ENCODE results near the gene PRAME. TPM values are rescaled to one million over a fixed set of nuclear protein-coding genes. Genes with fewer than 3 reads are reported as not detected.

Gene PRAME
- total and polyA plus RNA-seq, 2 of the 13 experiments (the other 11 are each of a cell fraction or from before 2014, with no cell fraction given), result 0.11 to 0.83 TPM

DNA sequence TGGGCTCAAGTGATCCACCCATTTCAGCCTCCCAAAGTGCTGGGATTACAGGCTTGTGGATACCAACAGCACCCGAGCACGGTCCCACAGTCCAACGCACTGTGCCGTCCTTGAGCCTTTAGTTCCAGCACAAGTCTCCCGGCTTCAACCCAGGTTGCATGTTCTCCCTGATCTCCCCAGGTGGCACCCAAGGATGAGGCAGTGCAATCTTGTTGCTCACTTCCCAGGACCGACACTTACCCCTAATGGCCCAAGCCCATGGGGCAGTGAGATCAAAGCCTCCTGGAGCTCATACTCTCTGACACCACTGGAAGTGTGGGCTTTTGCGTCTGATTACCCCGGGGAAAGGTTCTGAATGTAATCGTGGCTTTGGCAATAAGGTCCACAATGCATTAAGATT is 3.5 kb downstream of the PRAME start:
- Histone ChIP-seq H3K4me1 (ENCODE audit: insufficient read depth, low read length) (no peaks in the 10 kb centered on the region; the same call in 1 of the 2 replicates), H3K4me3 (replicated peaks in 1 of 3; ENCODE audit: insufficient read depth in 1 of 3, low read depth in 2 of 3, low read length in 3 of 3) (no peak overlapping the region), H4K20me1 (ENCODE audit: insufficient read depth, low read length) (no peaks in the 10 kb centered on the region), H3K27me3 (ENCODE audit: control insufficient read depth in 1 of 2, insufficient read depth in 2 of 2, low read length in 2 of 2) (peaks cover 0 to 1% of the 10 kb centered on the region in 2 experiments; a peak in 1 of 5 replicates), H3K27ac (ENCODE audit: extremely low read length, insufficient read depth, low read length) (no peak overlapping the region), H3K9ac (ENCODE audit: insufficient read depth, low read depth, low read length) (no peak overlapping the region), H3K79me2 (ENCODE audit: insufficient read depth, low read length) (no peaks in the 10 kb centered on the region), H3K36me3 (replicated peaks in 1 of 2; ENCODE audit: control insufficient read depth in 1 of 2, insufficient read depth in 2 of 2, low read length in 2 of 2) (no peaks in the 10 kb centered on the region), H2AFZ (ENCODE audit: low read length) (no peak overlapping the region), H3K9me3 (ENCODE audit: low read length) (no peaks in the 10 kb centered on the region), H3K4me2 (ENCODE audit: low read depth, low read length) (no peak overlapping the region)
- ATAC-seq, result no peak
- intact Hi-C loops (cut with micrococcal nuclease; ENCODE audit: unreplicated experiment), result no loop called here
- ChIA-PET POLR2A (no interaction called here), CTCF (ENCODE audit: low intra/inter-chr PET ratio, low total read pairs) (no interaction called here)
- FAIRE-seq, result no peak
- no TSS peak for BruUV-seq (replicated peaks)
- 70% methylated on average over 9 of the region's 9 CpGs for WGBS (ENCODE audit: low lambda C conversion rate)
- TF ChIP-seq FOXC1 (CRISPR knock-in tag; IDR thresholded peaks at IDR 0.05; ENCODE audit: borderline replicate concordance), result no peak
- TF ChIP-seq ZNF160 (CRISPR knock-in tag; IDR thresholded peaks at IDR 0.05), result no peak
- TF ChIP-seq, protein P1, sequence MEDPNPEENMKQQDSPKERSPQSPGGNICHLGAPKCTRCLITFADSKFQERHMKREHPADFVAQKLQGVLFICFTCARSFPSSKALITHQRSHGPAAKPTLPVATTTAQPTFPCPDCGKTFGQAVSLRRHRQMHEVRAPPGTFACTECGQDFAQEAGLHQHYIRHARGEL (CRISPR knock-in tag; IDR thresholded peaks at IDR 0.05), result no peak
- TF ChIP-seq ZNF746 (CRISPR knock-in tag; IDR thresholded peaks at IDR 0.05), result no peak
- no peak for TF ChIP-seq ZMYM4 (CRISPR knock-in tag; IDR thresholded peaks at IDR 0.05)
- TF ChIP-seq, protein P2, sequence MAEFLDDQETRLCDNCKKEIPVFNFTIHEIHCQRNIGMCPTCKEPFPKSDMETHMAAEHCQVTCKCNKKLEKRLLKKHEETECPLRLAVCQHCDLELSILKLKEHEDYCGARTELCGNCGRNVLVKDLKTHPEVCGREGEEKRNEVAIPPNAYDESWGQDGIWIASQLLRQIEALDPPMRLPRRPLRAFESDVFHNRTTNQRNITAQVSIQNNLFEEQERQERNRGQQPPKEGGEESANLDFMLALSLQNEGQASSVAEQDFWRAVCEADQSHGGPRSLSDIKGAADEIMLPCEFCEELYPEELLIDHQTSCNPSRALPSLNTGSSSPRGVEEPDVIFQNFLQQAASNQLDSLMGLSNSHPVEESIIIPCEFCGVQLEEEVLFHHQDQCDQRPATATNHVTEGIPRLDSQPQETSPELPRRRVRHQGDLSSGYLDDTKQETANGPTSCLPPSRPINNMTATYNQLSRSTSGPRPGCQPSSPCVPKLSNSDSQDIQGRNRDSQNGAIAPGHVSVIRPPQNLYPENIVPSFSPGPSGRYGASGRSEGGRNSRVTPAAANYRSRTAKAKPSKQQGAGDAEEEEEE (CRISPR knock-in tag; IDR thresholded peaks at IDR 0.05; ENCODE audit: borderline replicate concordance), result no peak
- TF ChIP-seq KLF11 (CRISPR knock-in tag; IDR thresholded peaks at IDR 0.05), result no peak
- no peak for TF ChIP-seq MXD4 (CRISPR knock-in tag; IDR thresholded peaks at IDR 0.05)
- TF ChIP-seq ZNF510 (CRISPR knock-in tag; IDR thresholded peaks at IDR 0.05; ENCODE audit: low read depth), result no peak
- no peak for TF ChIP-seq ZNF253 (CRISPR knock-in tag; IDR thresholded peaks at IDR 0.05; ENCODE audit: borderline replicate concordance)
- TF ChIP-seq RBM22 (optimal IDR thresholded peaks at IDR 0.05; ENCODE audit: low read length), result no peak
- TF ChIP-seq, protein P3, sequence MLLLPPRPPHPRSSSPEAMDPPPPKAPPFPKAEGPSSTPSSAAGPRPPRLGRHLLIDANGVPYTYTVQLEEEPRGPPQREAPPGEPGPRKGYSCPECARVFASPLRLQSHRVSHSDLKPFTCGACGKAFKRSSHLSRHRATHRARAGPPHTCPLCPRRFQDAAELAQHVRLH (CRISPR knock-in tag; IDR thresholded peaks at IDR 0.05; ENCODE audit: borderline replicate concordance, low read depth), result no peak
- no peak for TF ChIP-seq SAFB2 (CRISPR knock-in tag; IDR thresholded peaks at IDR 0.05; ENCODE audit: borderline replicate concordance, low read depth)
- no peak for TF ChIP-seq CEBPG (CRISPR knock-in tag; IDR thresholded peaks at IDR 0.05)
- no peak for TF ChIP-seq POLR2A (IDR thresholded peaks at IDR 0.05; ENCODE audit: insufficient read depth in 1 of 2, low read depth in 2 of 2, low read length in 2 of 2)
- in situ Hi-C loops (cut with HindIII; ENCODE audit: extremely low pct_ligation_motif_present, low pct_unique_long_range_greater_than_20kb), result no loop called here
- DNase-seq (ENCODE audit: low spot score), result no peak

Data from HepG2 (cell line).